Omental fat pad (tissue), 4 donors: ENCODE results near the gene WHAMM. TPM values are rescaled to one million over a fixed set of nuclear protein-coding genes. Genes with fewer than 3 reads are reported as not detected.
A peak's percentile ranks its signal among the peaks of the same experiment; 100 is the strongest.

Experiments used
- ATAC-seq: fragments of 150-250 bp; one replicate; pipeline ENCODE4 v1.9.1; 2016; ENCODE audit warnings: mild to moderate bottlenecking, moderate library complexity; ENCODE audit not compliant: low FRiP score
- DNase-seq: peaks from one replicate; pipeline ENCODE4 v3.0.0-alpha.2; 2019; ENCODE audit warnings: low spot score
- total RNA-seq, 4 donors: library from RNA; depleted of rRNA; stranded (reverse); fragments of >200 nt; gene quantifications; one replicate each; pipeline ENCODE4 v1.1.0, GENCODE V29; 2016
- TF ChIP-seq, protein P1 (sequence below), 3 donors: fragments of 450-650 bp; IDR thresholded peaks; one replicate each; pipeline ENCODE4 v1.5.1; 2016 to 2017; ENCODE audit warnings: antibody characterized with exemption in 3 of 3, mild to moderate bottlenecking in 3 of 3, moderate library complexity in 2 of 3

The WHAMM gene
- total RNA-seq, 4 donors from 2014 or later: 7.5 to 9.7 (median 7.9) TPM

DNA sequence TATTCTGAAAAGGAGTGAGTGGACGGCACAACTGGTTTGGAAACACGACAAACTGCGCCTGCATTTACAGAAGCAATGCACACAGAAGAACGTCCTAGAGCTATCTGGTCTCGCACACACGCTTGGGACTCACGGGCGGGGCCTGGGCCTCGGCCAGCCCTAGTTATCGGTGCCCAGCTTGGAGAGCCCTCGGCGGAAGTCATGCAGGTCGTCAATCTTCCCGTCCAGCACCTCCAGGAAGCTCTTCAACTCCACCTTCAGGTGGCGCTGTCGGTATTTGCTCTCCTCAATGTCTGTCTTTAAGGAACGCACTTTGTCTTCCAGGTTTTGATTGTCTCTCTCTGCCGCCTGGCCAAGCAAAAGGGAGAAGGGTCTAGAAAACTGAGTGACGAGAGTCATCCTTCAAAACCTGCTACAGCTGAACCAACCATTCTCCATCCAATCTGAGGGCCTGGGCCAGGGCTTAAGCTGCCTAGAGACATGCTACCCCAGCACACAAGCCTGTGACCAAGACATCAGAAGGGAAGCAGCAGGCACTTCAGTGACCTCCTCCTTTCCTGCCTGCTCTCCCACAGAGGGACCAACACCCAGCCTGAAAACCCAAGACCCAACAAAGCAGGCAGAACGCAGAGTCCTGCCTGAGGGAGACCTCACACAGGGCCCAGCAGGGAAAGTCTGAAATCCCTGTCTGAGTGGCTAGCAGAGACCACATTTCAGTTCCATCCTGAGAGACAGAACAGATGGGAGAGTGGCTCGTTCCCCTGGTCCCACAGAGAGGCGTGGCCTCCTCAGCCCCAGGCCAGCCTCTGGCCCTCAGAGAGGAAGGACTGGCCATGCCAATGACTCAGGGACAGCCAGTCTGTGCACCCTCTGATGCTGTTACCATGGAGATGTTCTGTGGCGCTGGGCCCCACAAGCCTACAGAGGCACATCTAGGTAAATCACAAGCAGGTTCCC is 40.4 kb downstream of the WHAMM start:
- TF ChIP-seq, protein P1, sequence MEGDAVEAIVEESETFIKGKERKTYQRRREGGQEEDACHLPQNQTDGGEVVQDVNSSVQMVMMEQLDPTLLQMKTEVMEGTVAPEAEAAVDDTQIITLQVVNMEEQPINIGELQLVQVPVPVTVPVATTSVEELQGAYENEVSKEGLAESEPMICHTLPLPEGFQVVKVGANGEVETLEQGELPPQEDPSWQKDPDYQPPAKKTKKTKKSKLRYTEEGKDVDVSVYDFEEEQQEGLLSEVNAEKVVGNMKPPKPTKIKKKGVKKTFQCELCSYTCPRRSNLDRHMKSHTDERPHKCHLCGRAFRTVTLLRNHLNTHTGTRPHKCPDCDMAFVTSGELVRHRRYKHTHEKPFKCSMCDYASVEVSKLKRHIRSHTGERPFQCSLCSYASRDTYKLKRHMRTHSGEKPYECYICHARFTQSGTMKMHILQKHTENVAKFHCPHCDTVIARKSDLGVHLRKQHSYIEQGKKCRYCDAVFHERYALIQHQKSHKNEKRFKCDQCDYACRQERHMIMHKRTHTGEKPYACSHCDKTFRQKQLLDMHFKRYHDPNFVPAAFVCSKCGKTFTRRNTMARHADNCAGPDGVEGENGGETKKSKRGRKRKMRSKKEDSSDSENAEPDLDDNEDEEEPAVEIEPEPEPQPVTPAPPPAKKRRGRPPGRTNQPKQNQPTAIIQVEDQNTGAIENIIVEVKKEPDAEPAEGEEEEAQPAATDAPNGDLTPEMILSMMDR (IDR thresholded peaks at IDR 0.05): peak in 1 of 3 donors; percentile 13
- DNase-seq: no peak
- ATAC-seq: peak; percentile 84

DNA sequence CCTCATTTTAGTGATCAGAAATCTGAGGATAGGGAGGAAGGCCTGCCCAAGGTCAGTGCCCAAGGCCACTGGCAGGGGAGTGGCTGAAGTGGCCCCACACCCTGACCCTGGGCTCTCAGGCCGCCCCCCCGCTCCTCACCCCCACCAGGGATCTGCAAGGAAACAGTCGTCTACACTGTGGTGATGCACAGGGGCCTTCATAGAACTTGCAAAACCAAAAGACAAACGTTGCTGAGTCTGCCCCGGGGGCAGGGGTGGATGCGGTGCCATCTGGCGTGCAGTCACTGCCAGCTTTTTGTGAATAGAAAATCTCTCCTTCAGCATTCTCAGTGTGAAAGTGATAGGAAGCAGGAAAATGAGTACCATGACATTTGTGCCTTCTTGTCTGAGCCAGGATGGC is 41.3 kb downstream of the WHAMM start:
- TF ChIP-seq, protein P1 (IDR thresholded peaks at IDR 0.05): no peak
- no peak for ATAC-seq
- no peak for DNase-seq

DNA sequence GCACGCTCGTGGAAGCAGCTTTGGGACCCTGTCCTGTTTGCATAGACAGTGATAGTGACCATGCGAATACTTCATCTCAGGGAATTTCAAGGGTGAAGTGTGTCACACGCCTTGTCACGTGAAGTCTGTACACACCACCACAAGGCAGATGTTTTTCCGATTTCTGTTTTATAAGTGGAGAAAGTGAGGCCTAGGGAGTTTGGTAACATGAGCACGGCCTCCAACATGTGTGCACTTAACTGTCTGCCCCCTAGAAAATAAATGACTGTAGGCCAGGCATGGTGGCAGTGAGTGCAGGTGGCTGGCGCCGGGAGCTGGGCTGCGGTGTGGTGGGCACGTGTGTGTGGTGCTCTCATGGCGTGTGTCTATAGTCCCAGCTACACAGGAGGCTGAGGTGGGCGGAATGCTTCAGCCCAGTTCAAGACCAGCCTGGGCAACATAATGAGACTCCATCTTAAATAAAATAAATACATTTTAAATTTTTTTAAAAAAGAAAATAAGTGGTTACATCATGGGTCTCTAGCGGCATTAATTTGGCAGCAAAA is 42.0 kb downstream of the WHAMM start:
- TF ChIP-seq, protein P1 (IDR thresholded peaks at IDR 0.05): no peak
- ATAC-seq: no peak
- DNase-seq: no peak

DNA sequence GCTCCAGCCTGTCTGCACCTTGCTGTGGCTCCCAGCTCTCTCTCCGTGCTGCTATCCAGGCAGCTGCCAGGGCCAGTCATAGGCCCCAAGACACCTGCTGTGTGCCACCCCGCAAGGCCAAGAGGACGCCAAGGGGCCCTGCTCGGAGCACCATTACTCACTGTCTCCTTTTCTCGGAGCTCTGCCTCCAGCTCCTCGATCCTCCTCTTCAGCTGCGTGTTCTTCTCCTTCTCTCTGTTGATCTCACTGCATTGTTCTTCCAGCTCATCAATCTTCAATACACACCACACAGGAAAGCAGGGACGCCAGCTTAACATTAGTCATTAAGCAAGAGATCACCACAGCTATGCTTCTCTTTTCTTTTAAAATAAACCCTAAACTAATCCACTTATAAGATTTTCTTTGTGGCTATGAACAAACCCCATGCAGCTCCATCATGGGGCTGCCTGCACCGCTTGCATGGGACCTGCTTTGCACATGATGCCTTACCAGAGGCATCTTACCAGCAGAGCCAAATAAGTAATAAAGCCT is 42.6 kb downstream of the WHAMM start:
- DNase-seq (no peak), ATAC-seq (no peak)
- TF ChIP-seq, protein P1 (IDR thresholded peaks at IDR 0.05): no peak

DNA sequence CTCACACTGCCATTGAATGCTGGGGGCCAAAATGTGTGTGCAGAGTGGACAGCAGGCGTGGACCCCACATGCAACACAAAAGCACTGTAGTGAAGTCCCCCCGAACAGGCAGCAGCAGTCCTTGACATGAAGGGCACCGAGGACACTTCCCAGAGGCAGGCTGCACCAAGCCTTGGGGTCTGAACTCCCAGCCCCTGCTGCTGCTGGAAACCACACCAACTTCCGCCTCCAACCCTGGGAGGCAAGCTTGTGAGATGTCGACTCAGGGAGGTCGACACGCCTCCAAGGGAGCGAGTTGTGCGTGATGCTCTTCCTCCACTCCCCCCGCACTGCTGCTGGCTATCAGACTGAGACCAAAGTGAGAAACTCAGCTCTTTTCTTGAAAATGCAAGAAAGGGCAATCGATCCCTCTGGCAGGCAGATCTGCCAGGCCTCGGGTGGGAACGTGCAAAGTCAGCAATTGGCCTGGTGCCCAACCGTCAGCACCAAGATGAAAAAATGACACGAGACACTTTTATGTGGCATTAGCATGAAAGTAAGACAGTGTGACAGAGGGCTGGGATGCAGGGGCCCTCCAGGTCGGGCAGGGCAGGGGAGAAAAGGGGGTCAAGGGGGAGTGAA is 43.6 kb downstream of the WHAMM start:
- ATAC-seq (no peak), DNase-seq (no peak)
- TF ChIP-seq, protein P1 (IDR thresholded peaks at IDR 0.05): no peak

DNA sequence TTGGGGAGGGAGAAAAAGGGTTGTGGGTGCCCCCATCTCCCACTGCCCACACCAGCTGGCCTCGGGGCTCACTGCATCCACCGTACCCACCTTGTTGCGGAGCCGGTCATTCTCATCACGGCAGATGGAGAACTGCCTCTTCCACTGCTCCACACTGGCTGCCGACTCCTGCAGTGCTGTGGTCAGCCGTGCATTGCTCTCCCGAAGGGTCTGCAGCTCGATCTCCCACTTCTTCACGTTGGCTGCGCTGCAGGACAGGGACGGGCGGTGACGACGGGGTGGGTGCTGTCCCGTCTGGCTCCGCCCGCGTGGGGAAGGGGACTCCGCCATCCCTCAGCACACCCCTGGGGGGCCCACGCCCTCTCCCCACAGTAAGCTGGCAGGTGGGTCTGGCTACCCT is 45.1 kb downstream of the WHAMM start:
- no peak for DNase-seq
- ATAC-seq: no peak
- TF ChIP-seq, protein P1 (IDR thresholded peaks at IDR 0.05): no peak
